AG09309 (cell line): Measurements from ENCODE around the gene UGT1A8.

Experiments used
- DNase-seq: peaks from one replicate; pipeline ENCODE4 v3.0.0-alpha.2; 2010; ENCODE audit warnings: low read depth
- H3K4me3 ChIP-seq: 2 replicates; pipeline ENCODE4 v1.5.1; 2011; ENCODE audit warnings: mild to moderate bottlenecking, low read depth, low read length, moderate library complexity; ENCODE audit not compliant: control insufficient read depth
- CTCF ChIP-seq: IDR thresholded peaks from 2 replicates; pipeline ENCODE4 v1.5.1; 2011; ENCODE audit warnings: mild to moderate bottlenecking, low read depth, low read length, inconsistent platforms; ENCODE audit not compliant: insufficient read depth, control insufficient read depth; ENCODE audit errors: missing control alignments

The UGT1A8 gene

GRCh38 chr2:233593201-233593600, 24.2 kb upstream of the UGT1A8 start:
- H3K4me3 ChIP-seq = no peak overlapping the region
- DNase-seq = no peak
- no peak for TF ChIP-seq CTCF

DNA sequence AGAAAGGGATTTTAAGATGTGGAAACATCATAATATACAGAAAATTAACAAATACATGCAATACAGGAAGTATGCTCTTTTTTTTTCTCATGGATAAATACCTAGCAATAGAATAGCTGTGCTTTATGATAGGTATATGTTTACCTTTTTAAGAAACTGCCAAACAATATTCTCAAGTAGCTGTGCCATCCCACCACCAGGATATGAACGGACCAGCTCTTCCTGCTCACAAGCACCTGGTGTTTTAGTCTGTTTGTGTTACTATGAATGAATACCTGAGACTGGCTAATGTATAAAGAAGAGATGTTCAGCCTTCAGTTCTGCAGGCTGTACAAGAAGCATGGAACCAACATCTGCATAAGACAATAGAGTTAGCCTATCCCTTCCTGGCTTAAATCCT, 19.9 kb upstream of the UGT1A8 start:
- TF ChIP-seq CTCF = no peak
- no peak for DNase-seq
- H3K4me3 ChIP-seq = no peak overlapping the region

DNA sequence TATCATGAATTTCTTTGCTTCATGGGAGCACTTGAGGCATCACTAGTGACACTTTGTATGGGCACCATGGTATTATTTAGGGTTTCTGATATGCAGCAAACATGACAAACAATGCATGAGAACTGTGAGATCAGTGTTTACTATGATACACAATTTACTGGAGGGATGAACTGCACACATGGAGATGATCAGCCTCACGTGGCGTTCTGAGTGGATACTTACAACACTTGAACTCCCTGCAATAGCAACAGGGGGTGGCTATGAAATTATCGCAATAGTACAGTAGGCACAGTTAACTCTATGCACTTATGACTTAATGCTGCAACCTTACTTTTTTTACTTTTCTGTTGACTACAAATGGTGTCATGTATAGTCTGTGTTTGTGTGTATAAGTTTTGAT, 18.5 kb upstream of the UGT1A8 start:
- no peak for DNase-seq
- TF ChIP-seq CTCF = no peak
- H3K4me3 ChIP-seq = no peak overlapping the region

DNA sequence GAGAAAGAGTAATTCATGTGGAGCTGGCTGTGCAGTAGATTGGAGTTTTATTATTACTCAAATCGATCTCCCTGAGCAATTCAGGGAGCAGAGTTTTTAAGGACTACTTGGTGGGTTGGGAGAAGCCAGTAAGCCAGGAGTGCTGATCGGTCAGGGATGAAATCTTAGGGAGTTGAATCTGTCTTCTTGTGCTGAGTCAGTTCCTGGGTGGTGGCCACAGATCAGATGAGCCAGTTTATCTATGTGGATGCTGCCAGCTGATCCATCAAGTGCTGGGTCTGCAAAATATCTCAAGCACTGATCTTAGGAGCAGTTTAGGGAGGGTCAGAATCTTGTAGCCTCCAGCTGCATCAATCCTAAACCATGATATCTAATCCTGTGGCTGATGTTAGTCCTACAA, 17.0 kb upstream of the UGT1A8 start:
- H3K4me3 ChIP-seq = no peak overlapping the region
- no peak for DNase-seq
- no peak for TF ChIP-seq CTCF

DNA sequence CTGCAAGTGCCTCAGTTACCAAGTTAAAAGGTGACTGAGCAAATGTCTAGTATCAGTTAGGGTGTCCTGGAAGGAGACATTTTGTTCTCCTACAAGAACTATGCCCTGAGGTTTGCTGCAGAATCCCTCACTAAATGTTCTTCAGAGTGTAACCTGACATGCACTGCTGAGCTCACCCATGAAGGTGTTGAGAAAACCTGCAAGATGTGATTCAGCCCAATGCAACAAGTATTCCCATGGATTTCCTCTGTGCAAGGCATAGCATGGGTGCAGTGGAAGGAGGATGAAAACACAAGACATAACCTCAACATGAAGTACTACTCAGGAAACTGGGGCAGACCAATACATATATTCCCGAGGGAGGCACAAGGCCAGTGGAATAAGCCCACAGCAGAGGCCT, 15.4 kb upstream of the UGT1A8 start:
- H3K4me3 ChIP-seq = no peak overlapping the region
- DNase-seq = no peak
- no peak for TF ChIP-seq CTCF

GRCh38 chr2:233603520-233603919, 13.9 kb upstream of the UGT1A8 start:
- no peak for DNase-seq
- no peak for TF ChIP-seq CTCF
- H3K4me3 ChIP-seq = no peak overlapping the region

DNA sequence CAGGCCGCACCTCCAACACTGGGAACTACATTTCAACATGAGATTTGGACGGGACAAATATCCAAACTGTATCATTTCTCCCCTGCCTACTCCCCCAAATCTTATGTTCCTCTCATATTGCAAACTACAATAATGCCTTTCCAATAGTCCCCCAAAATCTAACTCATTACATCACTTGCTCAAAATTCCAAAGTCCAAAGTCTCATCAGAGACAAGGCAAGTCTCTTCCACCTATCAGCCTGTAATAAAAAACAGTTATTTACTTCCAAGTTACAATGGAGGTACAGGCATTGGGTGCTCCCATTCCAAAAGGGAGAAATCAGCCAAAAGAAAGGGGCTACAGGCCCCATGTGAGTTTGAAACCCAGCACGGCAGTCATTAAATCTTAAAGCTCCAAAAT, 12.6 kb upstream of the UGT1A8 start:
- TF ChIP-seq CTCF = no peak
- H3K4me3 ChIP-seq = no peak overlapping the region
- DNase-seq = no peak
